COLO829 (cell line): ENCODE results near the gene PRDM12.

Experiments used
- DNase-seq: peaks from one replicate; pipeline ENCODE4 v3.0.0; 2012; ENCODE audit warnings: low spot score

The PRDM12 gene

DNA sequence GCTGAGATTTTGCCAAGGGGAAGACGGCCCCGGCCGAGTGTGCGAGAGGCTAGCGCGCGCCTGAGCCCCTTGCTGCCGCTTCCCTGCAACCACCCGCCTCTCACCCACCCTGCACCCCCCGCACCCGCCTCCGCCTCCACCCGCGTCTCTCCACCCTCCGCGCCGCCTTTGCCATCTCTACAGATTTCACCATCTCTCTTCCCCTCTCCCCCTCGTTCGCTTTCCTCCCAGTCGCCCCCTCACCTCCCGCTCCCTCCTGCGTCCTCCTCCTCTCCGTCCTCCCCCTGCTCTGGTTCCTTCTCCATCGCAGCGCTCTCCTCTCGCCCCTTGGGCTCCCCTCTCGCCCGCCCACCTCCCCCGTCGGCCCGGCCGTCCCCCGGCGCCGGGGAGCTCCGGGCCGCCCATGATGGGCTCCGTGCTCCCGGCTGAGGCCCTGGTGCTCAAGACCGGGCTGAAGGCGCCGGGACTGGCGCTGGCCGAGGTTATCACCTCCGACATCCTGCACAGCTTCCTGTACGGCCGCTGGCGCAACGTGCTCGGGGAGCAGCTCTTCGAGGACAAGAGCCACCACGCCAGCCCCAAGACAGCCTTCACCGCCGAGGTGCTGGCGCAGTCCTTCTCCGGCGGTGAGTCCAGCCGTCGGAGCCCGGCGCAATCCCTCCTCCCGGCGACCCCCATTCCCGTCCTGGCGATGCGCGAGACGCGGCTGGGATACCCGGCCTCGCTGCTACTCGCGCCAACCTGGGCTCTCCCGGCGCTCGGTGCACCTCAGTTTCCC, at the start of gene PRDM12:
Gene PRDM12, plus strand, starts transcription at position 344 of the 778 bp plus-strand sequence. Its CDS starts 60 bp downstream, at position 404.
- no peak for DNase-seq

DNA sequence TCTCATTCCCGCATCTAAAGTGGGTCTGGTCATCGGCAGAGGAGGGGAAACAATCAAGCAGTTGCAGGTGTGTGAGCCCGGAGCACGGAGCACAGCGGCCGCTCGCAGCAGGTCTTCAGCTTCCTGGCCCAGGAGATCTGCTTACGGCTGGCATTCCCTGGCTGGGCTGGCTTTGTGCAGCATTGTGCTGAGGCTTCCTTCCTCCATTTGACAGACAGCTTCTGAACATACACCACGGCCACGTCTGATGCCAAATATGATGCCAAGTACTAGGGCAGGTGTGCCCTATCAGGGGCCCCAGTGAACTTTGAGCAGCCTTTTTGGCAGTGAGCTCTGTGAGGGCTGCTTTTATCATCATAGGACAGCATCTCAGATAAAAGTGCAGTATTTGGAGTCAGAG, 47.9 kb upstream of the PRDM12 start:
- DNase-seq: no peak

DNA sequence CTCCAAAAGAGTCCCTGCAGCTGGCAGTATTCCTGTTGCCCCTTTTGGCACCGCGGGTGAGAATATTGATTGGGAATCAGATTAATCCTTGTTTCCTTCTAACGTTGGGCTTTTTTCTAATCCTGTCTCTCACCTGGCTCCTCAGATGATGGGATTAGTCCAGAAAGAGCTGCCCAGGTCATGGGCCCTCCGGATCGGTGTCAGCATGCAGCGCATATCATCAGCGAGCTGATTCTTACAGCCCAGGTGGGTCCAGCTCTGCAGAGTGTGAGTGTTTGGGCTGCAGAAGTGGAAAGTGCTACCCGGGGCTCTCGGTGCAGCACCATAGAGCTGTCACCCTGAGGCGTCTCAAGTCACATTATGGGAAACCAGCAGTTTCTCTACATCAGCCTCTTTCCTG, 40.9 kb upstream of the PRDM12 start:
- DNase-seq: no peak

DNA sequence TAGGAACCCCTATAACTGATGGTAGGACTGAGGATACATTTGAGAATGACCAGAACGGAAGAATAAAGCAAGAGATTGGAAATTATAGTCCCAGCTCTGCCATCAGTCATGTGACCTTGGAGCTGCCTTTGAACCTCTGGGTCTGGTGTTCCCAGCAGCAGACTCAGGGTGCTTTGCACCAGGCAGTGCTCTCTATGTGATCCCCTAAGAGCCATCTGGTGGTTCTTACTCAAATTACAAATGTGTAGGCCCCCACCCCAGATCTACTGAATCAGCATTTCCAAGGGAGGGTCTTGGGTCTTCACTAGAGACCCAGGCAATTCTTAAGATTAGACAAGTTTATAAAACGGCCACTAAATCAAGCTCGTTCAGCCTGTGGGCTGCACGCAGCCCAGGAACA, 40.2 kb upstream of the PRDM12 start:
- no peak for DNase-seq

DNA sequence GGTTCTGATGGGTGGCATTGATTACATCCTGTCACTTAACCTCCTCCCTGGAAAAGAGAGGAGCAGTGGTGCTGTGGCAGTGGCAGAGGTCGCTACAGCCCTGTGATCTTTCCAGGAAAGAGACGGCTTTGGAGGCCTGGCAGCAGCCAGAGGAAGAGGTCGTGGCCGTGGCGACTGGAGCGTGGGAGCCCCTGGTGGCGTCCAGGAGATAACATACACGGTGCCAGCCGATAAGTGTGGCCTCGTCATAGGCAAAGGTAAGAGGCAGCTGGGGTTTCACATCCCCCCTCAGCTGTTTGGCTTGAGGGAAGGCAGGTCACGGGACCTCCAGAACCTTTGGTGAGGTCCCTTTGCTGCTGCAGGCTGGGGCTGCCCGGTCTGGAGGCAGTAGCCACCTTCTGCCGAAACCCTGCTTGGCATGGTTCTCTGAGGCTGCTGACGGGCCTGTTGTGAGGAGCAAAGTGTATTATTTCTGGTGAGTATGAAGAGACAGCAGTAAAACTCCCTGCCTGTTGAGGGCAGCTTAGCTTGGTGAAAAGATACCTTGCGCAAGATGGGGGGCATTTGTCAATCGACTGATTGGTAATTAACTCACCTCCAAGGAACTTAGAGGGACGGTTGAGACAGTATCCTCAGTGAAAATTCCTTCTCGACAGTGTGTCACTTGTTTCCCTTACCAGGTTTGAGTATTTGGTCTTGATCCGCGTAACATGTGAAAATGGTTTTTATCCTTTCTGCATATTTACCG, 38.0 kb upstream of the PRDM12 start:
- DNase-seq: no peak

DNA sequence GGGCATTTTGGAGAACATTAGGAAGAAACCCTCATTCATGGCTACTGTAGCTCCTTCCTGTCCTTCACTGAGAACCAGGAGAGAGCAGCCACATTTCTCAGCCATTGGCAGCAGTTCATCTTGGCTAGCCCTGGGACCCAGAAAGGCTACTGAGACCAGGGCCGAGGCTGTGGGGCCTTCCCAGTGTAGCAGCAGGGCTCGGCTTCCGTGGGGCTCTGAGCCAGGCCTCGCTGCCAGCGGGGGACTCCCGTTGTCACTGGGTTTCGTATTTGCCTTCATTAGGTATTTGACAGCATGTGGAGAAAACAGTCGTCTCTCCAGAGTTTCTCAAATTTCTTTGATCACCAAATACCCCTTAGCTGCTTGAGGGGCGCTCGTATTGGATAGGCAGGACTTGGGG, 37.3 kb upstream of the PRDM12 start:
- no peak for DNase-seq

DNA sequence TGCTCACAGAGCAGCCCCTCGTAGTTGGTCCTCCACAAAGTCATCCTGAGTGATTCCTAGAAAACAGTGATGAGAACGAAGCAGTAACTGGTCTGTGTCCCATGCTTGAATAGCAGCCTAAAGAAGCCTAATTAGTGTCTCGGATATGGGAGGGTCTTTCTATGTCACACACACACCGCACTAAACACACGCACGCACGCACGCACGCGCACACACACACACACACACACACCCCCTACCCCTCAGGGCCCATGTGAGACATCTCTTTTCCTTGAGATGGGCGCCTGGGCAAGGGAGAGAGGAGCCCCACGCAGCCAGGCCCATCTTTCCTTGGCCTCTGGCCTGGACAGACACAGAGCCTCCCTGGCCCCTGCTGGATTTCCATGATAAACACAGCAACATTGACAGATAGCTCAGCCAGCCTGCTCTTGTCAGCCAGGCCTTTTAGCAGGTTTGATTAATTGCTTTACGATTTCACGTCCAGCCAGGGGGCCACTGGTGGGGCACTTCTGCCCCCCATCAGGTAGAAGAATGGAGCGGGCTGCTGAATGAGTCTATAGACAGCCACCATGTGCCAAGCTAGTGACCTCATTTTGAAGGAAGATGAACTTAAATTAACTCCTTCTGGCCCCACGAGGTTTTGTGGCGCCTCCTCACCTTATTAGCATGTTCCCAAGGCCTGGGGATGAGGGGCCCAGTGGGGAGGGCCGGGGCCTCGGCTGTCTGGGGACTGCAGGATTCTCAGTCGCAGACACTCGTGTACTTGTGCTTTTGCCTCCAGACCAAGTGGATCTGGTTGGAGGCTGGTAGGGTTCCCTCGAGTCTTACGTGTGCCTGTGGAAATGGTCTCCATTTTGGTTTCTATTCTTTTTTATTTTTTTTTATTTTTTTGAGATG, 36.2 kb upstream of the PRDM12 start:
- DNase-seq: no peak

DNA sequence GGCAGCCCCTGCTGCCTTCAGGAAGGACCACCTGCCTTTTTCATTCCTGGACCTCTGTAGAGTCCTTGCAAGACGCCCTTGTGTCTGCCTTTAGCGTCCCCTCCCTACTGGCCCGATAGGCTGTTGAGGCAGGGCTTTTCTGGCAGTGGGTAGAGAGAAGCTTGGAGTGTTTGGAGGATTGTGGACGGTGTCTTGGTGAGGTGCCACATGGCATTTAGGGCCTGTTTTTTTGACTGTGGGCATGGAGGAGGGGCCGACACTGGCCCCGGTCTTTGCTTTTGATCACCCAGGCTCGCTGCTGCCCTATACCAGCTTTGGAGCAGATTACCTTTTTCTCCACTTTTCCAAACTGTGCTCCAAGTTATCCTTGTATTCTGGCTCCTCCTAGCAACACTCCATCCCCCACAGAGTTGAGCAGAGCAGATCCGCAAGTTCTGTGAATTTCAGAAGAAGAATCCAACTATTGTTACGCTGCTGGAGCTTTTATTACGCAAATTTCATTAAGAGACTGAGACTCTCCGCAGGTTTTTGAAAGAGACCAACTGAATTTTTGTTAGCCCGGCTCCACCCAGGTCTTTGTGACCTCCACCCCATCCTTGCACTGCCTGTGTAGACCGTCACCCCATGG, 34.8 kb upstream of the PRDM12 start:
- no peak for DNase-seq

DNA sequence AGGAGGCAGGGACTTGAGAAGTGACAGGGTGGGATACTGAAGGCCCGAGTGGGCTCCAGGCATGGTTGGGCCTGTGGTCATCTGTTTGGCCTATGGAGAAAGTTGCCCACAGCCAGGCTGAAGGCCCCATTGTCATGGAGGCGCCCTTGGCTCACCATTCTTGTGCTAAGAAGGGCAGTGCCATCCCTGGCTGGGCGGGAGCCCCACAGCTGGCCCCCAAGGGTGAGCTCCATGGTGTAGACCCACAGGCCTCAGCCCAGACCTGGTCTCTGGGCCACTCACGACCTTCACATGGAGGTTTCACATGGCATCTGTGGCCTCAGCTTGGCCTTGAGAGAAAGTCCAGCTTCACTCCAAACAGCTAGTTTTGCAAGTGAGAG, 34.3 kb upstream of the PRDM12 start:
- DNase-seq: no peak

DNA sequence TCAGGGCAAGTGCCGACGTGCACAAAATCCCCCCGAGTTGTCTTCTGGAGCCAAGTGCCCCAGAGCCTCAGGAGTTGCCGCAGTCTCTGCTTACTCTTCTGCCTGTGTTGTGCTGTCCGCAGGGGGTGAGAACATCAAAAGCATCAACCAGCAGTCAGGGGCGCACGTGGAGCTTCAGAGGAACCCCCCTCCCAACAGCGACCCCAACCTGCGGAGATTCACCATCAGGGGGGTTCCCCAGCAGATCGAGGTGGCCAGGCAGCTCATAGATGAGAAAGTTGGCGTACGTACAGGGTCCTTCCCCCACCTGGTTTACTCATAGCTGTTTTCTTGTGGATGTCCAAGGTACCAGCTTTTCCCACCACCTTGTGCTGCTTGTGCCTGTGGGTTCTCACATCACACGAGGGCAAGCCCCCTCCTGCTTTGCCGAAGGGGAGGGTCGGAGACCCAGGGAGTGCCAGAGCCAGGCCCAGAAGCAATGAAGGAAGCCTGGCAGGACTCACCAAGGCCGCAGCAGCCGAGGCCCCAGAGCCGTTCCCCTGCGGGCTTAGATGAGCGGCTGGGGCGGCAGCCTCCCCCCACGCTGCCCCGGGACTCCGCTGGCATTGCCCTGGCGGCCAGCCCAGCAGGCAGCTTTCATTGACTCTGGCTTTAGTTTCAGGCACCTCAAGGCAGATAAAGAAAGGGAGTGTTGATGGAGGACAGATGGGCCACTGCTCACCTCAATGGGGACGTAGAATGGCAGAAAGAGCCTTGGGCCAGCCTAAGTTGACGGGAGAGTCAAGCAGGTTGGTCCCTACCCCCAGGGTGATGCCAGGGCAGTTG, 33.7 kb upstream of the PRDM12 start:
- no peak for DNase-seq

DNA sequence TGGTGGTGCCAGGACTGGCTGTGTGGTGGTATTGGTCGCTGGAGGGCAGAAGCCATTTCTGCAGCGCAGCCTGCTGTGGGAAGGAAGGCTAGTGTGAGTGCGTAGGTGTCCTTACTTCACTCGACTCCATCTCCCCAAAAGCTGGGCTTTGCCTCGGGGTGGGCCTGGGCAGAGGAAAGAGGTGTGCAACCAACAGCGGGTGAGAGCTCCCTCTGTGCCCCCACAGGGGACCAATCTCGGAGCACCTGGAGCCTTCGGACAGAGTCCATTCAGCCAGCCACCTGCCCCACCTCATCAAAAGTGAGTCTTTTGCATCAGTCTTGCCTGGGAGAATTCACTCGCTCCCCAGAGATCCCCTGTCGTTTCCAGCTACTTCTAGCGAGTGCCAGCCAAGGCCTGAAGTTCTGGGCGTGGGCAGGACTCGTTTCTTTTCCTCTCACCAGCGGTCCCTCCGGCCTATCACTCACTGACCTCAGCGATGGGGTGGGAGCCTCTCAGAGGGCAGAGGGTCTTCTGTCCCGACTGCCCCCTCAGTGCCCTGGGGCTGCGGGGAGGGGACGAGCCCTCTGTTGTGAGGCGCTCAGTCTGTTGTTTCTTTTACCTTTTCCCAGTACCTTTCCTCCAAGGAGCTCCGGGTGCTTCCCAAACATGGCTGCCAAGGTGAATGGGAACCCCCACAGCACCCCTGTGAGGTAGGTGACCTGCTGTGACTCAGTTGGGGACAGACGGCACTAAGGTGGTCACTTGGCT, 32.9 kb upstream of the PRDM12 start:
- no peak for DNase-seq

DNA sequence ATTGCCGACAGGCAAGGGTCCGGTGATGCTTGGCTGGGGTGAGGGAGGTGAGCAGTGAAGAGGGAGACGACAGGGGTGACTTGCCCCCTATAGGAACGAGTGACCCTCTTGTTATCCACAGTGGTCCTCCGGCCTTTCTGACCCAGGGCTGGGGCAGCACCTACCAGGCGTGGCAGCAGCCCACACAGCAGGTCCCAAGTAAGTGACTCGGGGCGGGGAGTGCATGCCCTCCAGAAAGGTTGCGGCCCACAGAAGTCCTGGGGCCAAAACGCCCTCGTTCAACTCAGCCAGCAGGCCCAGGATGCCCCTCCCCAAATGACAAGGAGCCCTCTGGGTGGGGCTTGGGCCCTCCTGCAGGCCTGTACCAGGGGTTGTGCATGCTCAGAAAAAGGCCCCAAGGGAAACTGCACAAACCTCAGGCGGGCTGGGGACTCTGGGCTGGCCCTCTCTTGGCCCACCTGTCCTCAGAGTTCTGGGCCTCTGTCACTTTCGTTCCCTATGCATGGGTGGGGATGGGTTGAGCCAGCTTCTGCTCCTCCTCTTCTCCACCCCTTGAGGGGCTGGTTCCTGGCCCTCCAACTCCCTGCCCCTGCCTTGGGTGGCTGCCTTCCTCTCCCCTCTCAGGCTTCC, 32.2 kb upstream of the PRDM12 start:
- no peak for DNase-seq

DNA sequence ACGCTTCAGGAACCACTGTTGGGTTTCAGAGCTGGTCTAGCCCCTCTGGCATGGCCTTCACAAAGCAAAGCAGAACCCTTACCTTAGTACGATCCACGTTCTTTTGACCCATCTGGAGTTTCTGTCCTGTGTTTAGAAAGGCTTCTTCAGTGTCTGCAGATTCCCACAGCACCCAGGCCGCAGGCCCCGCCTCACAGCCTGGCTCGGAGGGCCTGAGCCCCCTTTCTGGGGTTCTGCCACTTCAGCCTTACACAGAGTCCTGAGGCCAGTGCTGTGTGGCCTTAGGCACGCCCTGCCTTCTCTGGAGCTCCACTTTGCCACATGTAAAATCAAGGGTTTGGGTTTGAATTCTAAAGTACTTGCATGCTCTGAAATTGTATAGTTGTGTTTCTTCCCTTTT, 31.6 kb upstream of the PRDM12 start:
- no peak for DNase-seq

DNA sequence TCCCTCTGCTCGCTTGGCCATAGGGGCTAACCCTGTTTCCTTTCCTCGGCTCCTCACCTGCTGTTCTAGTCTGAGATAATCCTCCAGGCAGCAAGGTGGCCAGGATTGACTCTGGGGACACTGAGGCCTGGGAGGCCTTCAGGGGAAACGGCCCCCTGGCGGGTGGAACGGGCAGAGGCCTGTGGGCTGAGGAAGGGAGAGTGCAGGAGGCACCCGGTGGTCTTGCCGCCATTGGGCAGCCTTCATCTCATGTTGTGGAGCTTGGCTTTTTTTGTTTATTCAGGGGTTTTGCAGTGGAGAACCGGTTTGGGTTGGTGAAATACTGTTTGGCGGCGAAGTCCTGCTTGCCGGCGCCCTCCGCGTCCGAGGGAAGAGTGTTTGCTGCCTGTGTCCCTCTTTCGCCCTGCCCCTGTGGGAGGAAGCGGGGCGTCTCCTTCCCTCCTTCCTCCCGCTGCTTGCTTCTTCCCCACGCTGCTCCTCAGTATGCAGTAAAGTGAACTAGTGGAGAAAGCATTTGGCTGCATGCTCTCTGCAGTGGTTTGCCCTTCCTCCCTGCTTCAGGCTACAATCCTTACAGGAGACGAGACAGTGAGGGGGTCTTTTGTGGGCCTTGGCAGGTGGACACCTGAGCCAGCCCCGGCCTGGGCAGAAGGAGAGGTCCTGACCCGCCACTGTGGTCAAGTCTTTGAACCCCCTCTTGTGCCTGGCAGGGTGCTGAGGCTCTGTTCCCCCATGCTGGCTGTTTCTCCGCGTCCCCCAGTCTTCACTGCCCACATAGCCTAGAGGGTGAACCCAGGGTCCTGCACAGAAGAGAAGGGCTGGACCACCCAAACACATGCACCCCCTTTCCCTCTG, 30.8 kb upstream of the PRDM12 start:
- no peak for DNase-seq

DNA sequence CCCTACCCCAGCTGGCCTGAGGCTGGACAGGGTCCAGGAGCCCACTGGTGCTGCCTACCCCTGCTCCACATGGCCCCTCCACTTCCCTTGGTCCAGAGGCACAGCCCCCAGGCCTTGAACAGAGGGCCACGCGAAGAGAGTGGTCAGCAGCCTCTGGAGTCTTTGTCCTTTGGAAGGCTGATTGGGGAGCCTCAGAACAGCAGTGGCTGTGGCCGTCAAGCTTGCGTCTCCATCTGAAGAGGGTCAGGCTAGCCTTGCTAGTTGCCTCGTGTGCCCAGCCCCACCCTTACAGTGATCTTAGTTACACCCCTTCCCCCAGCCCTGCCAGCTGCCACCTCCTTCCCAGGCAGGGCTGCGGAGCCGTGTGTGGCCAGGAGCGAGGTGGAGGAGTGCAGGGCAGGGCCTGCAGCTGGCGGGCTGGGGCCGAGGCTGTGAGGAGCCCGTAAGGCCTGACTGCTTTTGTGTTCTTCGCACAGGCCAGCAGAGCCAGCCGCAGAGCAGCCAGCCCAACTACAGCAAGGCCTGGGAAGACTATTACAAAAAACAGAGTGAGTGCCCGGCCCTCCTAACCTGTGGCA, 30.1 kb upstream of the PRDM12 start:
- DNase-seq: no peak

DNA sequence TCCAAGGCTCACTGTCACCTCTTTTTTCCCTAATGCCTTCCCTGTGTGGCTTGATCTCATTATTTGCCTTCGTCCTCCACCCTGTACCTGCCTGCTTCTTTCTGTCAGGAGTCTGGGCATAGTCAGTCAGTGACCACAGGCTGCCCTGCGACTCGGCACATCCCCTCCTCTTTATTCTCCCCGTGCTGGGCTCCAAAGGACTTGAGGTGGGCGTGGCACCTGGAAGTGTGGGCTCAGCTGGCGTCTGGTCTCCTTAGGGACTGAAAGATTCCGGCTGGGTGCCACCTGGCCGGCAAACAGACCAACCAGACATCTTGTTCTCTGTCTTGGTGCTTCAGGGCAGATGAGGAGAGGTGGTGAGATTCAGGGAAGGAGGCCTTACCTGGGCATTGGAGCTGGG, 29.6 kb upstream of the PRDM12 start:
- no peak for DNase-seq

DNA sequence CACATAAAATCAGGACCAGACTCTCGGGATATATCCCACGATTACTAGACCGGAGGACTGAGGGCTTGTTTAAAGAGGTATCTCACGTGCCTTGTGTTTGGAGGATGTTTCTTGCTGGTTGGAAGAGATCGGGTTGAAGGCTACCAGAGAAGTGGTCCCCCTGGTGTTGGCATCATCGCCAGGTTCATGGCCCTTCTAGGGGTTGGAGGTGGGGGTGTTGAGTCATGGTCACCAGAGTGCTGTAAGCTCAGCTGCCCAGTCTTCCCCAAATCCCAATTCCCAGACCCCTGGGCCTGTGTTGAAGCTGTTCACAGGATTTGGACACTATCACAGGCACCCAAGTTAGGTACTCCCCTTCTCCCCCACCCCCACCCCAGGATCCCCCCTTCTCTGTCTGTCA, 29.1 kb upstream of the PRDM12 start:
- DNase-seq: no peak

DNA sequence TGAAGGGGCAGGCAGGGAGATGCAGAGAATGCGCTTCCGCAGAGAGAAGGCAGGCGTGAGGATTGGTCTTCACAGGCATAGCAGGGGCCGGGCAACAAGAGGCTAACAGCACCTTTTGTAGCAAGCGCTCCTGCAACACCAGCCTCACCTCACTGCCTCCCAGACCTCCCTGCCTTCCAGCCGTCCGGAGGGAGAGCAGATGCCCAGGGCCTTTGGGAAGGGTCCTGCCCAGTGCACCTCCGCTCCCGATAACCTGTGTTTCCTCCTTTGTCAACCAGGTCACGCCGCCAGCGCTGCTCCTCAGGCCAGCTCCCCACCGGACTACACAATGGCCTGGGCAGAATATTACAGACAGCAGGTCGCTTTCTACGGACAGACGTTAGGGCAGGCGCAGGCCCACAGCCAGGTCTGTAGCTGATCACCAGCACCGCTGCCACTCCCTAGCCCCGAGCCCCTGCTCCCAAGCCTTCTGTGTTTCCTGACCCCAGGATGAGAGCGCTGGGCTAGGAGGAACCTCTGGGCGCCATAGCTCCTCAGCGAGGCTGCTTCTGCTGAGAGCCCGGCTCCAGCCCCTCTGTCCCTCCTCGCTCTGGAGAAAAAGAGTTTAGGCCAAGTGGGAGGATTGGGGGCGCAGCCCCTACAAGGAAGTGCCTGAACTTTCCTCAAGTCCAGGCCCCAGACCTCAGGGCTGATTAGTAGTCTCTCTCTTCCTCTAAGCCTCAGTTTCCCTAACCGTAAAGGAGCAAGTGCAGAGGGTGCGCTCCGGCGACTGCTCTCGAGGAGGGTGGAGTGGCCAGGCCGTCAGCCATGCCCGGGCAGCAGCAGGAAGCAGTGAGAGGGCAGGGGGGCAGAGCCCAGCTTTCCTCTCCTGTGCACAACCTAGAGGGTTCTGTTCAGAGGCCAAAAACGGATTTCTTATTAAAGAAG, 28.4 kb upstream of the PRDM12 start:
- no peak for DNase-seq
